Fibroblast of mammary gland (primary cell): ENCODE measurements around the gene CPAMD8.

ENCODE experiments used
- DNase-seq: peaks from one replicate; pipeline ENCODE4 v3.0.0-alpha.2; 2010; ENCODE audit warnings: low read depth
- H3K4me3 ChIP-seq: 2 replicates; pipeline ENCODE4 v1.5.1; 2011; ENCODE audit warnings: low read depth, mild to moderate bottlenecking, low read length, moderate library complexity; ENCODE audit not compliant: control insufficient read depth
- TF ChIP-seq, protein P1 (sequence below): conservative IDR thresholded peaks from 2 replicates; pipeline ENCODE4 v1.5.1; 2011; ENCODE audit warnings: low read depth, low read length, inconsistent platforms; ENCODE audit not compliant: control insufficient read depth, insufficient read depth

CPAMD8 gene

DNA sequence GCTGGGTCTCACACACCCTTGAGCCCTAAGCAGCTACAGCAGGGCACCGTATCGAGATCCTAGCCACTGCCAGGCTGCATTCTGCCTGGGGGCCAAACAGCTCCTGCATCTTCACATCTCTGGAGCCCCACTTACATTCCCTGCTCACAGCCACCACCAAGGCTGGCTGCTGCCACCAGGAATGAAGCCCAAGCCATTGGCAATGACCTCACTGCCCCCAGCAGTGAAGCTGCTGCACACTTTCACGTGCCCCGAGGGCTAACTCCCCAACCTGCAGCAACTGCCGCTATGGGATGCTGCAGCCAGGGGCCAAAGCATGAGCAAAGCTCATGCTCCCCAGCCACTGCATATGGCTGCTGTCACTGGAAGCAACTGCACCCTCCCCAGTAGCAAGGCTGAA, 95.9 kb downstream of the CPAMD8 start:
- no peak overlapping the region for H3K4me3 ChIP-seq
- DNase-seq, result no peak
- TF ChIP-seq, protein P1, sequence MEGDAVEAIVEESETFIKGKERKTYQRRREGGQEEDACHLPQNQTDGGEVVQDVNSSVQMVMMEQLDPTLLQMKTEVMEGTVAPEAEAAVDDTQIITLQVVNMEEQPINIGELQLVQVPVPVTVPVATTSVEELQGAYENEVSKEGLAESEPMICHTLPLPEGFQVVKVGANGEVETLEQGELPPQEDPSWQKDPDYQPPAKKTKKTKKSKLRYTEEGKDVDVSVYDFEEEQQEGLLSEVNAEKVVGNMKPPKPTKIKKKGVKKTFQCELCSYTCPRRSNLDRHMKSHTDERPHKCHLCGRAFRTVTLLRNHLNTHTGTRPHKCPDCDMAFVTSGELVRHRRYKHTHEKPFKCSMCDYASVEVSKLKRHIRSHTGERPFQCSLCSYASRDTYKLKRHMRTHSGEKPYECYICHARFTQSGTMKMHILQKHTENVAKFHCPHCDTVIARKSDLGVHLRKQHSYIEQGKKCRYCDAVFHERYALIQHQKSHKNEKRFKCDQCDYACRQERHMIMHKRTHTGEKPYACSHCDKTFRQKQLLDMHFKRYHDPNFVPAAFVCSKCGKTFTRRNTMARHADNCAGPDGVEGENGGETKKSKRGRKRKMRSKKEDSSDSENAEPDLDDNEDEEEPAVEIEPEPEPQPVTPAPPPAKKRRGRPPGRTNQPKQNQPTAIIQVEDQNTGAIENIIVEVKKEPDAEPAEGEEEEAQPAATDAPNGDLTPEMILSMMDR, result no peak

DNA sequence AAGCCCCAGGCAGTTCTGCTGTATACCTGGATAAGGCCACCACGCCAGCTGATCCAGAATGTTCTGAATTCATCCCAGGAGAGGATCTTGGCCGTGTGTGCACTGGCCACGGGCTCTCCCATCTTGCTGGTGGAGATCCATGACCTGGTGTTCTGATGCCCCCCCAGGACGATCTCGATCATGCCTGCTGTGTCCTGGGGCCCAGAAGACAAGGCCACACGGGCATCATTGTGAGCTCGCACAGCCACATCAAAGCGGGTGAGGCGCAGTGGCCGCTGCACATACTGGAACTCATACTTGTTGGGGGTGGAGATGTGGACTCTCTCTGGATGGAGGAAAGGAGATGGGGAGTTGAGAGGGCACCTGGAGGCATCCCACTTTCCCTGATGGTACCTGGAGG, 97.7 kb downstream of the CPAMD8 start:
- TF ChIP-seq, protein P1, result no peak
- H3K4me3 ChIP-seq, result no peak overlapping the region
- DNase-seq, result no peak

DNA sequence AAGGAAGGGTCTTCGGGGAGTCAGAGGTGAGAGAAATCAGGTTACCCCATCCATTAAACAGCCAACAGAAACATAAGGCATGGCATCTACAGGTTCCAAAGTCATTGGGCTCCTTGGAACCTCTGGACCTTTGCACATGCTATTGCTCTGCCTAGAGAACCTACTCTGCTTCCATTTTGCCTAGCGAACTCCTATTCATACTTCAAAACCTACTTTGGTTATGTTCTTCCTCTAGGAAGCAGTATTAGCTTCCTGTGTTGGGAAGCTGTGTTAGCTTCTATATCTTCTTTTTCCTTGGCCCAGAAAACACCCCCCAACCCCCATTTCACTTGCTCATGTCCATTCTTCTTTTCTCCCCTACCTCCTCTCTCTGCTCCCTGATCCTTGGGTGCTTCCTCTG, 98.3 kb downstream of the CPAMD8 start:
- TF ChIP-seq, protein P1, result no peak
- no peak for DNase-seq

DNA sequence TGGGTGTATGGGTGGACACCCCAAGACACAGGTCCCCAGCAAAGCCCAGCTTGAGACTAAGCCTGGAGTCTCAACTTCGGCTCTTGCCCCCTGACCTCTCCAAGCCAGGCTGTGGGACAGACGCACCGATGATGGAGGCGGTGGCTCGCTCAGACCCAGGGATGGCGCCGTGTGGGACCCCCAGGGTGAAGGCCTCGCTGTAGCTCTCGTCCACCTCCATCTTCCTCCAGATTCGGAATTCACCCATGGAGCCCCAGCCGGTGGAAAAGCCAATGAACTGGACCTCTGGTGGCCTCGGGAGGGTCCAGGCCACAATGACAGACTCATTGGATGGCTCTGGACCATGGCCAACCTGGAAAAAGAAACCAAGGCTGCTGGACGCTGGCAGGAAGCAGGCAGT, 98.7 kb downstream of the CPAMD8 start:
- no peak for DNase-seq
- no peak overlapping the region for H3K4me3 ChIP-seq
- TF ChIP-seq, protein P1, result no peak

More for the DNA sequence above, 98.3 kb downstream of the CPAMD8 start:
- no peak overlapping the region for H3K4me3 ChIP-seq

DNA sequence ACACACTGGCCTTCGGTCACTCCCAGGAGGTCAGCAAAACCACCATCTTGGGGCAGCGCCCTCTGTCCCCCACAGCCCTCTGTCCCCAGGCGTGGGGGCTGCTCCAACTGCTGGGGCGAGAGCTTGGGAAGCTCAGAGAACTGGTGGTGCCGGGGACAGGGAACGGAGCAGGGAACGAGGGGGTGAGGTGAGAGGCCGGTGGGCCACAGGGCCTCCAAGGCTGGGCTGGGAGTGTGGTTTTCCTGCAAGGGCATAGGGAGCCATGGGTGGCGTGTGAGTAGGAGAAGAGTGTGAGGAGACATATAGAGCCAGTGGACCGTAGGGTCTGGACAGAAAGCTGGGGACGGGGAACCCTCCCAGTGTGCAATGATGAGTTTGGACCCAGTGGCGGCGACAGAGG, 103.7 kb downstream of the CPAMD8 start:
- no peak overlapping the region for H3K4me3 ChIP-seq
- DNase-seq, result no peak
- TF ChIP-seq, protein P1, result no peak

DNA sequence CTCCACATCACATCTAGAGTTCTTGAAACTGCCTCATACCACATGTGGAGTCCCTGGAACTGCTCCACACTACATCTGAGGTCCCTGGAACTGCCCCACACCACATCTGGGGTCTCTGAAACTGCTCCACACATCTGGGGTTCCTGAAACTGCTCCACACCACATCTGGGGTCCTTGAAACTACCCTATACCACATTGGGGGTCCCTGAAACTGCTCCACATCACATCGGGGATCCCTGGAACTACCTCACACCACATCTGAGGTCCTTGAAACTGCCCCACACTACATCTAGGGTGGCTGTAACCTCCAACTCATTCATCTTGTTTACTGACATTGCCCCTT, 104.0 kb downstream of the CPAMD8 start:
- TF ChIP-seq, protein P1, result no peak
- H3K4me3 ChIP-seq, result no peak overlapping the region
- DNase-seq, result no peak
